Smooth muscle cell (in vitro differentiated cells): Measurements from ENCODE around the gene PTGER3. TPM values are rescaled to one million over a fixed set of nuclear protein-coding genes. Genes with fewer than 3 reads are reported as not detected.

ENCODE experiments used
- DNase-seq: peaks from one replicate; lab custom pipeline; 2025; ENCODE audit not compliant: unreplicated experiment; lab: John Stamatoyannopoulos, UW
- H2AFZ ChIP-seq: fragments of 200-600 bp; sonication (generic); 2 replicates; pipeline ENCODE4 v1.6.0; 2016; ENCODE audit warnings: antibody characterized with exemption, low read depth, mild to moderate bottlenecking
- H3F3A ChIP-seq: fragments of 200-600 bp; sonication (generic); 2 replicates; pipeline ENCODE4 v1.6.0; 2017; ENCODE audit warnings: antibody characterized with exemption, low read depth
- H3K27ac ChIP-seq: fragments of 200-600 bp; sonication (generic); 2 replicates; pipeline ENCODE4 v1.5.1; 2016; ENCODE audit warnings: low read depth, mild to moderate bottlenecking
- H3K27me3 ChIP-seq: fragments of 200-600 bp; sonication (generic); 2 replicates; pipeline ENCODE4 v1.6.1; 2016; ENCODE audit warnings: low read depth, mild to moderate bottlenecking
- H3K36me3 ChIP-seq: fragments of 200-600 bp; sonication (generic); 2 replicates; pipeline ENCODE4 v1.5.1; 2016; ENCODE audit warnings: low read depth
- H3K4me1 ChIP-seq: fragments of 200-600 bp; sonication (generic); 2 replicates; pipeline ENCODE4 v1.5.1; 2016; ENCODE audit warnings: low read depth
- H3K4me2 ChIP-seq: fragments of 200-600 bp; sonication (generic); 2 replicates; pipeline ENCODE4 v1.6.0; 2016; ENCODE audit warnings: mild to moderate bottlenecking
- H3K4me3 ChIP-seq: fragments of 200-600 bp; sonication (generic); 2 replicates; pipeline ENCODE4 v1.5.1; 2016; ENCODE audit warnings: mild to moderate bottlenecking
- H3K79me2 ChIP-seq: fragments of 200-600 bp; sonication (generic); 2 replicates; pipeline ENCODE4 v1.6.0; 2016; ENCODE audit warnings: low read depth, mild to moderate bottlenecking
- H3K9ac ChIP-seq: fragments of 200-600 bp; sonication (generic); 2 replicates; pipeline ENCODE4 v1.6.0; 2016; ENCODE audit warnings: low read depth
- H3K9me3 ChIP-seq: fragments of 200-600 bp; sonication (generic); replicated peaks from 2 replicates; pipeline ENCODE4 v1.5.1; 2016; ENCODE audit warnings: low read depth
- H4K20me1 ChIP-seq: fragments of 200-600 bp; sonication (generic); 2 replicates; pipeline ENCODE4 v1.6.0; 2016; ENCODE audit warnings: low read depth
- CTCF ChIP-seq: fragments of 200-600 bp; sonication (generic); IDR thresholded peaks from 2 replicates; pipeline ENCODE4 v1.5.1; 2017; ENCODE audit warnings: borderline replicate concordance, mild to moderate bottlenecking, antibody characterized with exemption; ENCODE audit not compliant: insufficient read depth, poor library complexity, severe bottlenecking
- WGBS: methylation state at CpG from one replicate; pipeline ENCODE4 v1.1.7; 2016; ENCODE audit warnings: low lambda C conversion rate; 5-methylcytosine and 5-hydroxymethylcytosine counted together
- polyA plus RNA-seq: library from polyadenylated mRNA; unstranded; fragments of >200 nt; fragmentation: Nextera tagmentation; extraction: Ambion mirVana; gene quantifications from 2 replicates; pipeline ENCODE4 v1.2.1, GENCODE V29; 2016
- total RNA-seq: library from RNA; depleted of rRNA; stranded (reverse); fragments of >200 nt; gene quantifications from 2 replicates; pipeline ENCODE4 v1.2.3, GENCODE V29; 2014

PTGER3 gene
- total and polyA plus RNA-seq, 2 experiments from 2014 or later = 0.37 to 2.7 TPM

DNA sequence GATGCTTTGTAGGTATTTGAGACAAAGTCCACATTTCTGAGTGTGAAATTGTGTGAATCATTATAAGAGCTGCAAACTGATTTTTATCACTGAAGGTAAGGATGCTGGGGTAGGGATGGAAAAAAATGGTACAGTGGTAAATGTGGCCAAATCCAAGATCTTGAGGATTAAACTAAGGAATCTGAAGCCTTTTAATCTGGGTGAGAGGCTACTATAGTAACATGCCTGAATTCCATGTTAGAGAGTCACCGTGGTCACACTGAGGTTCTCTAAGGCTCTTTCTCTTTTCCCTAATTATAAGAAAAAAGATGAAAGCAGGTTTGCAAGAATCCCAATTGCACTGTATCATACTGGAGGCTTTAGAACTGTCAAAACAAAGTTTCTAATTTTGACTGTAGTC is 17.6 kb downstream of the PTGER3 start:
- DNase-seq = no peak

GRCh38 chr1:71028981-71029380 is 18.6 kb downstream of the PTGER3 start:
- Histone ChIP-seq H3K4me3 (no peak overlapping the region), H3F3A (no peaks in the 10 kb centered on the region), H2AFZ (no peak overlapping the region), H3K9ac (no peak overlapping the region), H3K4me2 (no peak overlapping the region), H3K27me3 (no peaks in the 10 kb centered on the region), H4K20me1 (no peaks in the 10 kb centered on the region), H3K9me3 (no peaks in the 10 kb centered on the region), H3K36me3 (no peaks in the 10 kb centered on the region), H3K27ac (no peak overlapping the region), H3K79me2 (no peaks in the 10 kb centered on the region), H3K4me1 (no peaks in the 10 kb centered on the region)
- no peak for TF ChIP-seq CTCF
- 97% methylated on average over 1 of the region's 1 CpG for WGBS
- DNase-seq = no peak

More for the DNA sequence above, 17.6 kb downstream of the PTGER3 start:
- Histone ChIP-seq H4K20me1 (no peaks in the 10 kb centered on the region), H3K9me3 (no peaks in the 10 kb centered on the region), H3K27me3 (no peaks in the 10 kb centered on the region), H3F3A (no peaks in the 10 kb centered on the region), H3K4me2 (no peak overlapping the region), H3K9ac (no peak overlapping the region), H3K27ac (peak overlapping the region; percentile 20), H3K4me1 (no peaks in the 10 kb centered on the region), H3K4me3 (no peak overlapping the region), H3K36me3 (no peaks in the 10 kb centered on the region), H2AFZ (no peak overlapping the region), H3K79me2 (no peaks in the 10 kb centered on the region)
- WGBS = 39% methylated on average over 1 of the region's 1 CpG
- TF ChIP-seq CTCF = no peak

DNA sequence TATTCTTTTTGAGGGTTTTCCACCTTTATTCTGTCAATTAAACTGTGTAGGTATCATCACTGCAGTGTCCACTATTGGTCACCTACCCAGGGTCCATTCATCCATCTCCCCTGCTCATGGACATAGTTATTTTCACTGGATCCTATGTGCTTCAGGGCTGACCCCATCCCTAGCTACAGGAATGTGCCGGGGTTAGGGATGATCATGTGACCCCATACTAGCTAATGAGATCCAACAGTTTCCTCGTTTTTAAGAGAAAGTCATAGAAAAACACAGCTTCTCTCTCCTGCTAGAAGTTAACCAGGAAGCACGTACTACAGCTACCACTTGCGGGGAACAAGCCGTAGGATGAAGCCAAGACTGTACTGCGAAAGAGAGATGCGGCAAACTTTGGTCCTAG is 19.6 kb downstream of the PTGER3 start:
- Histone ChIP-seq H3K4me2 (no peak overlapping the region), H3K4me3 (no peak overlapping the region), H3K9me3 (no peaks in the 10 kb centered on the region), H3K9ac (no peak overlapping the region), H3F3A (no peaks in the 10 kb centered on the region), H3K27me3 (no peaks in the 10 kb centered on the region), H4K20me1 (no peaks in the 10 kb centered on the region), H3K27ac (no peak overlapping the region), H2AFZ (no peak overlapping the region), H3K79me2 (no peaks in the 10 kb centered on the region), H3K4me1 (no peaks in the 10 kb centered on the region), H3K36me3 (no peaks in the 10 kb centered on the region)
- no peak for DNase-seq
- no peak for TF ChIP-seq CTCF
- WGBS = 88% methylated on average over 7 of the region's 7 CpGs

DNA sequence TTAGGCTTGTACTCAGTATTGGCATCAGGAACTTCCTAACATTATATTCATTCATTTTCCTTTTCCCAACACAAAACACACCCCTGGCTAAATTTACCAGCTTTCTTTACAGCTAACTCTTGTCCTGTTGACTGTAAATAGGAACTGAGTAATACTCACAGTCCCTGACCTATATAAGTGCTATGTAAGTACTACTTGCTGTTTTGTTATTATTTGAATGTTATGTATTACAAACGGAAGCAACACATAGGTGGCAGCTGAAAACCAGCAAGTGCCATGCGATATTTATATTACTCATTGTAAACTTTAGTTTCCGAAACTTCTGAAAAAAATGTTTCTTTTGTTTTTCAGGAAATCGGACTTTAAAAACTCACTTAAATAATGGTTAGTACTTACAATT is 21.5 kb downstream of the PTGER3 start:
- Histone ChIP-seq H3F3A (no peaks in the 10 kb centered on the region), H3K4me2 (no peak overlapping the region), H3K36me3 (no peaks in the 10 kb centered on the region), H3K27ac (no peak overlapping the region), H2AFZ (no peak overlapping the region), H4K20me1 (no peaks in the 10 kb centered on the region), H3K27me3 (peaks cover 4% of the 10 kb centered on the region), H3K4me1 (no peaks in the 10 kb centered on the region), H3K79me2 (no peaks in the 10 kb centered on the region), H3K9me3 (no peaks in the 10 kb centered on the region), H3K9ac (no peak overlapping the region), H3K4me3 (no peak overlapping the region)
- WGBS = 93% methylated on average over 4 of the region's 4 CpGs
- no peak for TF ChIP-seq CTCF
- no peak for DNase-seq
